H9 (cell line): ENCODE measurements around the gene ANKRD44. TPM values are rescaled to one million over a fixed set of nuclear protein-coding genes. Genes with fewer than 3 reads are reported as not detected.

Experiments
- DNase-seq: peaks from one replicate; pipeline ENCODE4 v3.0.0-alpha.2; 2017
- H2AFZ ChIP-seq: one replicate; pipeline ENCODE4 v1.6.1; 2013; ENCODE audit warnings: mild to moderate bottlenecking, low read length, control low read depth, moderate library complexity
- H2AK5ac ChIP-seq: 2 replicates; pipeline ENCODE4 v1.6.1; 2013; ENCODE audit warnings: low read length, control low read depth, mixed read lengths; ENCODE audit not compliant: insufficient read length
- H2BK120ac ChIP-seq: one replicate; pipeline ENCODE4 v1.6.1; 2013; ENCODE audit warnings: low read depth, mild to moderate bottlenecking, low read length, control low read depth, inconsistent platforms; ENCODE audit not compliant: poor library complexity, severe bottlenecking
- H2BK12ac ChIP-seq: 2 replicates; pipeline ENCODE4 v1.6.1; 2013; ENCODE audit warnings: low read length, control low read depth, mixed read lengths, low read depth; ENCODE audit not compliant: insufficient read length
- H2BK15ac ChIP-seq: 2 replicates; pipeline ENCODE4 v1.6.1; 2013; ENCODE audit warnings: low read depth, low read length, control low read depth
- H2BK20ac ChIP-seq: one replicate; pipeline ENCODE4 v1.6.1; 2013; ENCODE audit warnings: low read depth, mild to moderate bottlenecking, low read length, control low read depth, inconsistent platforms; ENCODE audit not compliant: poor library complexity, severe bottlenecking
- H2BK5ac ChIP-seq: 2 replicates; pipeline ENCODE4 v1.6.1; 2013; ENCODE audit warnings: low read length, control low read depth, mixed read lengths; ENCODE audit not compliant: insufficient read length
- H3K14ac ChIP-seq: 2 replicates; pipeline ENCODE4 v1.6.1; 2013; ENCODE audit warnings: low read length, control low read depth; ENCODE audit not compliant: insufficient read depth
- H3K18ac ChIP-seq: 2 replicates; pipeline ENCODE4 v1.6.1; 2013; ENCODE audit warnings: low read depth, mild to moderate bottlenecking, mixed read lengths, low read length, control low read depth; ENCODE audit not compliant: insufficient read length
- H3K23ac ChIP-seq: 2 replicates; pipeline ENCODE4 v1.6.1; 2013; ENCODE audit warnings: low read length, control low read depth, mixed read lengths, low read depth; ENCODE audit not compliant: insufficient read length
- H3K23me2 ChIP-seq: 2 replicates; pipeline ENCODE4 v1.6.1; 2013; ENCODE audit warnings: low read depth, mild to moderate bottlenecking, mixed read lengths, low read length, control low read depth; ENCODE audit not compliant: insufficient read length, poor library complexity, severe bottlenecking
- H3K27ac ChIP-seq: 2 replicates; pipeline ENCODE4 v1.5.1; 2013; ENCODE audit warnings: low read length, control low read depth, mixed read lengths, low read depth; ENCODE audit not compliant: insufficient read length
- H3K27me3 ChIP-seq: 2 replicates; pipeline ENCODE4 v1.6.1; 2013; ENCODE audit warnings: low read length, control low read depth, inconsistent platforms; ENCODE audit not compliant: insufficient read depth
- H3K4ac ChIP-seq: 2 replicates; pipeline ENCODE4 v1.6.1; 2013; ENCODE audit warnings: low read depth, mild to moderate bottlenecking, control low read depth, inconsistent platforms, low read length, moderate library complexity
- H3K4me1 ChIP-seq: 2 replicates; pipeline ENCODE4 v1.6.1; 2013; ENCODE audit warnings: low read length, control low read depth, inconsistent platforms; ENCODE audit not compliant: insufficient read depth
- H3K4me2 ChIP-seq: 2 replicates; pipeline ENCODE4 v1.6.1; 2013; ENCODE audit warnings: low read length, control low read depth, mixed read lengths; ENCODE audit not compliant: insufficient read length, insufficient read depth
- H3K56ac ChIP-seq: 2 replicates; pipeline ENCODE4 v1.6.1; 2013; ENCODE audit warnings: low read depth, mild to moderate bottlenecking, mixed read lengths, low read length, control low read depth; ENCODE audit not compliant: insufficient read length
- H3K79me1 ChIP-seq: 2 replicates; pipeline ENCODE4 v1.6.1; 2013; ENCODE audit warnings: low read depth, mild to moderate bottlenecking, moderate library complexity, low read length, control low read depth, inconsistent platforms; ENCODE audit not compliant: insufficient read depth, poor library complexity, severe bottlenecking
- H3K79me2 ChIP-seq: 2 replicates; pipeline ENCODE4 v1.6.1; 2013; ENCODE audit warnings: low read length, control low read depth, inconsistent platforms; ENCODE audit not compliant: insufficient read depth
- H3K9ac ChIP-seq: 2 replicates; pipeline ENCODE4 v1.6.1; 2013; ENCODE audit warnings: low read length, control low read depth, mixed read lengths; ENCODE audit not compliant: insufficient read length; ENCODE audit errors: extremely low read depth
- H3K9me3 ChIP-seq: one replicate; pipeline ENCODE4 v1.6.1; 2013; ENCODE audit warnings: low read depth, low read length, inconsistent platforms; ENCODE audit not compliant: control insufficient read depth
- H3T11ph ChIP-seq: one replicate; pipeline ENCODE4 v1.6.1; 2013; ENCODE audit warnings: mild to moderate bottlenecking, low read length, control low read depth, inconsistent platforms
- H4K20me1 ChIP-seq: one replicate; pipeline ENCODE4 v1.6.1; 2013; ENCODE audit not compliant: control insufficient read depth, insufficient read length, insufficient read depth
- H4K5ac ChIP-seq: 2 replicates; pipeline ENCODE4 v1.6.1; 2013; ENCODE audit warnings: low read depth, mild to moderate bottlenecking, mixed read lengths, low read length, control low read depth; ENCODE audit not compliant: insufficient read length
- H4K8ac ChIP-seq: replicated peaks from 2 replicates; pipeline ENCODE4 v1.6.1; 2013; ENCODE audit warnings: low read length, control low read depth, mixed read lengths, low read depth; ENCODE audit not compliant: insufficient read length
- H4K91ac ChIP-seq: 2 replicates; pipeline ENCODE4 v1.6.1; 2013; ENCODE audit warnings: low read depth, mild to moderate bottlenecking, moderate library complexity, mixed read lengths, low read length, control low read depth; ENCODE audit not compliant: insufficient read length
- H3K27ac Mint-ChIP-seq, 3 experiments: 2 replicates in 2 of 3; 3 replicates in 1 of 3; pipeline ENCODE4 v1.8.0; 2020 to 2021; ENCODE audit warnings: mixed read lengths in 3 of 3, mild to moderate bottlenecking in 1 of 3, moderate library complexity in 1 of 3
- H3K27me3 Mint-ChIP-seq: 2 replicates; pipeline ENCODE4 v1.8.0; 2021; ENCODE audit warnings: low read depth, mild to moderate bottlenecking, moderate library complexity, mixed read lengths
- H3K36me3 Mint-ChIP-seq, 3 experiments: 2 replicates in 2 of 3; 3 replicates in 1 of 3; pipeline ENCODE4 v1.8.0; 2020 to 2021; ENCODE audit warnings: low read depth in 3 of 3, mixed read lengths in 3 of 3; ENCODE audit not compliant: insufficient read depth in 1 of 3
- H3K4me1 Mint-ChIP-seq, 2 experiments: 2 replicates each; pipeline ENCODE4 v1.8.0; 2020; ENCODE audit warnings: mixed read lengths in 2 of 2
- H3K4me3 Mint-ChIP-seq, 2 experiments: 2 replicates in 1 of 2; 3 replicates in 1 of 2; pipeline ENCODE4 v1.8.0; 2020 to 2021; ENCODE audit warnings: mild to moderate bottlenecking in 2 of 2, mixed read lengths in 2 of 2, moderate library complexity in 1 of 2
- H3K9me3 Mint-ChIP-seq, 2 experiments: 2 replicates in 1 of 2; 3 replicates in 1 of 2; pipeline ENCODE4 v1.8.0; 2020; ENCODE audit warnings: mild to moderate bottlenecking in 2 of 2, mixed read lengths in 2 of 2, moderate library complexity in 1 of 2
- WGBS: extraction: QIAGEN DNeasy Blood & Tissue Kit; methylation state at CpG from one replicate; pipeline ENCODE4 v1.1.7; 2013; ENCODE audit warnings: missing lambda C conversion rate, low lambda C conversion rate, mixed read lengths; ENCODE audit not compliant: insufficient read length; ENCODE audit errors: extremely low coverage; 5-methylcytosine and 5-hydroxymethylcytosine counted together
- total RNA-seq: library from RNA; stranded (reverse); gene quantifications from 2 replicates; pipeline ENCODE4 v1.2.1, GENCODE V29; 2021
- TF ChIP-seq, protein P1 (sequence below): fragments of 200-600 bp; sonication (generic); conservative IDR thresholded peaks from 3 replicates; pipeline ENCODE4 v1.8.0; 2021; ENCODE audit warnings: antibody characterized with exemption, mild to moderate bottlenecking

Gene ANKRD44
- total RNA-seq, 1 experiment from 2014 or later, result 1.9 TPM

DNA sequence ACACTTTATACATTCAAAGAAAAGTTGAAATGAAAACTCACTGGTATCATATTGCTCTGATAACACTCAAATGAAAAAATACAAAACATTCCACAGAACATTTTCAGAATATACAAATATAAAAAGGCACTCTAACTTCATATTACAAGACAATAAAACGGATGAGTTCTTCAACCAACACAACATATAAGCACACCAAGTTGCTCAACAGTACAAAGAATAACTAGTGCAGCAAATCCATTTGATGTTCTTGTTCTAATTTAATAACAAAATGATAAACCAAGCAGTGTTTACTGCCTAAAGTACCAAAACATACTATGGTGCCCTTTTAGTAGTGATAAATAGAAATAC is 323.3 kb downstream of the ANKRD44 start:
- H3K27ac Mint-ChIP-seq, result no peak overlapping the region
- H3K23ac ChIP-seq, result no peak overlapping the region
- no peak overlapping the region for H3T11ph ChIP-seq
- no peak overlapping the region for H4K91ac ChIP-seq
- H2BK15ac ChIP-seq, result no peak overlapping the region
- H3K79me2 ChIP-seq, result no peaks in the 10 kb centered on the region
- no peak overlapping the region for H2AK5ac ChIP-seq
- no peaks in the 10 kb centered on the region for H3K27me3 Mint-ChIP-seq
- no peak overlapping the region for H4K5ac ChIP-seq
- no peak overlapping the region for H3K4me3 Mint-ChIP-seq
- no peak overlapping the region for H3K9ac ChIP-seq
- H3K27ac ChIP-seq, result no peak overlapping the region
- peaks cover 20 to 23% of the 10 kb centered on the region in 2 experiments for H3K4me1 Mint-ChIP-seq
- WGBS, result no CpG with 5 or more reads among the region's 1 CpG
- no peak for DNase-seq
- no peak overlapping the region for H2BK5ac ChIP-seq
- H3K79me1 ChIP-seq, result no peaks in the 10 kb centered on the region
- no peak overlapping the region for H3K14ac ChIP-seq
- H3K18ac ChIP-seq, result no peak overlapping the region
- H2BK12ac ChIP-seq, result no peak overlapping the region
- no peaks in the 10 kb centered on the region for H3K27me3 ChIP-seq
- H2BK120ac ChIP-seq, result no peak overlapping the region
- H3K4me1 ChIP-seq, result peaks cover 2% of the 10 kb centered on the region; the same call in 1 of the 2 replicates
- H2BK20ac ChIP-seq, result no peak overlapping the region
- H2AFZ ChIP-seq, result no peak overlapping the region
- no peak overlapping the region for H3K4me2 ChIP-seq
- H3K9me3 Mint-ChIP-seq, result no peaks in the 10 kb centered on the region
- H3K36me3 Mint-ChIP-seq, result no peaks in the 10 kb centered on the region; a peak in 1 of 7 replicates
- no peak overlapping the region for H3K56ac ChIP-seq
- H3K23me2 ChIP-seq, result no peaks in the 10 kb centered on the region
- no peaks in the 10 kb centered on the region for H3K9me3 ChIP-seq
- H4K8ac ChIP-seq, result no peak overlapping the region
- TF ChIP-seq, protein P1, sequence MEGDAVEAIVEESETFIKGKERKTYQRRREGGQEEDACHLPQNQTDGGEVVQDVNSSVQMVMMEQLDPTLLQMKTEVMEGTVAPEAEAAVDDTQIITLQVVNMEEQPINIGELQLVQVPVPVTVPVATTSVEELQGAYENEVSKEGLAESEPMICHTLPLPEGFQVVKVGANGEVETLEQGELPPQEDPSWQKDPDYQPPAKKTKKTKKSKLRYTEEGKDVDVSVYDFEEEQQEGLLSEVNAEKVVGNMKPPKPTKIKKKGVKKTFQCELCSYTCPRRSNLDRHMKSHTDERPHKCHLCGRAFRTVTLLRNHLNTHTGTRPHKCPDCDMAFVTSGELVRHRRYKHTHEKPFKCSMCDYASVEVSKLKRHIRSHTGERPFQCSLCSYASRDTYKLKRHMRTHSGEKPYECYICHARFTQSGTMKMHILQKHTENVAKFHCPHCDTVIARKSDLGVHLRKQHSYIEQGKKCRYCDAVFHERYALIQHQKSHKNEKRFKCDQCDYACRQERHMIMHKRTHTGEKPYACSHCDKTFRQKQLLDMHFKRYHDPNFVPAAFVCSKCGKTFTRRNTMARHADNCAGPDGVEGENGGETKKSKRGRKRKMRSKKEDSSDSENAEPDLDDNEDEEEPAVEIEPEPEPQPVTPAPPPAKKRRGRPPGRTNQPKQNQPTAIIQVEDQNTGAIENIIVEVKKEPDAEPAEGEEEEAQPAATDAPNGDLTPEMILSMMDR, result no peak
- no peak overlapping the region for H3K4ac ChIP-seq
- no peaks in the 10 kb centered on the region for H4K20me1 ChIP-seq
